ENCODE data around the gene TOE1.

TOE1 gene

GRCh38 chr1:45314266-45314665 lies 25.7 kb upstream of the TOE1 start:
- H3K27ac Mint-ChIP-seq = no peak overlapping the region
- H3K27me3 Mint-ChIP-seq = no peaks in the 10 kb centered on the region
- H3K4me1 Mint-ChIP-seq = no peaks in the 10 kb centered on the region
- no peaks in the 10 kb centered on the region for H3K36me3 Mint-ChIP-seq
- no peak for ATAC-seq (ENCODE audit: low read depth)
- DNase-seq (ENCODE audit: low spot score in 2 of 2) = no peak
- H3K4me3 Mint-ChIP-seq = no peak overlapping the region
- H3K9me3 Mint-ChIP-seq = no peaks in the 10 kb centered on the region

- H3K4me3 Mint-ChIP-seq = no peak overlapping the region
Observed at GRCh38 chr1:45317166-45317565, 22.8 kb upstream of the TOE1 start.

GRCh38 chr1:45319761-45320160 lies 20.2 kb upstream of the TOE1 start:
- no peaks in the 10 kb centered on the region for H3K27me3 Mint-ChIP-seq
- ATAC-seq (ENCODE audit: low read depth) (no peak), DNase-seq (ENCODE audit: low spot score in 2 of 2) (no peak)
- no peak overlapping the region for H3K4me3 Mint-ChIP-seq
- no peak overlapping the region for H3K27ac Mint-ChIP-seq
- no peaks in the 10 kb centered on the region for H3K9me3 Mint-ChIP-seq
- peaks cover 3% of the 10 kb centered on the region for H3K4me1 Mint-ChIP-seq
- no peaks in the 10 kb centered on the region for H3K36me3 Mint-ChIP-seq

More at GRCh38 chr1:45317166-45317565, 22.8 kb upstream of the TOE1 start:
- Mint-ChIP-seq H3K27ac (no peak overlapping the region), H3K9me3 (no peaks in the 10 kb centered on the region), H3K36me3 (no peaks in the 10 kb centered on the region), H3K4me1 (peaks cover 3% of the 10 kb centered on the region), H3K27me3 (no peaks in the 10 kb centered on the region)
- ATAC-seq (ENCODE audit: low read depth) (no peak), DNase-seq (ENCODE audit: low spot score in 2 of 2) (no peak)

- Mint-ChIP-seq H3K27ac (no peak overlapping the region), H3K27me3 (no peaks in the 10 kb centered on the region)
Observed at GRCh38 chr1:45321444-45321843, 18.5 kb upstream of the TOE1 start.

GRCh38 chr1:45322486-45323040 lies 17.4 kb upstream of the TOE1 start:
- no peaks in the 10 kb centered on the region for H3K36me3 Mint-ChIP-seq
- ATAC-seq (ENCODE audit: low read depth) (no peak), DNase-seq (ENCODE audit: low spot score in 2 of 2) (no peak)
- H3K27ac Mint-ChIP-seq = no peak overlapping the region
- H3K4me3 Mint-ChIP-seq = no peak overlapping the region
- H3K27me3 Mint-ChIP-seq = no peaks in the 10 kb centered on the region
- H3K4me1 Mint-ChIP-seq = peaks cover 11% of the 10 kb centered on the region
- H3K9me3 Mint-ChIP-seq = no peaks in the 10 kb centered on the region

More at GRCh38 chr1:45321444-45321843, 18.5 kb upstream of the TOE1 start:
- no peaks in the 10 kb centered on the region for H3K9me3 Mint-ChIP-seq
- H3K36me3 Mint-ChIP-seq = no peaks in the 10 kb centered on the region
- ATAC-seq (ENCODE audit: low read depth) (no peak), DNase-seq (ENCODE audit: low spot score in 2 of 2) (no peak)
- H3K4me3 Mint-ChIP-seq = peak overlapping the region; percentile 24
- H3K4me1 Mint-ChIP-seq = peaks cover 9% of the 10 kb centered on the region

- no peak for DNase-seq (ENCODE audit: low spot score in 2 of 2)
- Mint-ChIP-seq H3K27me3 (no peaks in the 10 kb centered on the region), H3K4me3 (peak overlapping the region; percentile 89), H3K4me1 (peaks cover 20% of the 10 kb centered on the region), H3K27ac (peak overlapping the region; percentile 73), H3K9me3 (no peaks in the 10 kb centered on the region), H3K36me3 (peaks cover 2% of the 10 kb centered on the region)
- ATAC-seq (ENCODE audit: low read depth) = no peak
Observed at GRCh38 chr1:45325851-45326506, 14.0 kb upstream of the TOE1 start.

- Mint-ChIP-seq H3K27me3 (no peaks in the 10 kb centered on the region), H3K9me3 (no peaks in the 10 kb centered on the region), H3K36me3 (peaks cover 2% of the 10 kb centered on the region), H3K27ac (peak within 1 kb of the TSS; percentile 73), H3K4me1 (peaks cover 18% of the 10 kb centered on the region), H3K4me3 (peak within 1 kb of the TSS; percentile 89)
- DNase-seq (ENCODE audit: low spot score in 2 of 2) (peak in 1 of 2 donors; percentile 42), ATAC-seq (ENCODE audit: low read depth) (peak; percentile 82)
Observed at GRCh38 chr1:45326627-45327623, 13.0 kb upstream of the TOE1 start, which contains the start of gene HPDL. Gene HPDL, plus strand, starts transcription at chr1:45326895. Its CDS starts 254 bp downstream, at chr1:45327149.

GRCh38 chr1:45327644-45328515 lies 12.1 kb upstream of the TOE1 start:
- peaks cover 2% of the 10 kb centered on the region for H3K36me3 Mint-ChIP-seq
- H3K27me3 Mint-ChIP-seq = no peaks in the 10 kb centered on the region
- H3K9me3 Mint-ChIP-seq = no peaks in the 10 kb centered on the region
- DNase-seq (ENCODE audit: low spot score in 2 of 2) (no peak), ATAC-seq (ENCODE audit: low read depth) (peak; percentile 6)
- H3K27ac Mint-ChIP-seq = no peak overlapping the region
- peaks cover 18% of the 10 kb centered on the region for H3K4me1 Mint-ChIP-seq
- peak overlapping the region; percentile 72 for H3K4me3 Mint-ChIP-seq

- DNase-seq (ENCODE audit: low spot score in 2 of 2) (no peak), ATAC-seq (ENCODE audit: low read depth) (no peak)
- Mint-ChIP-seq H3K27me3 (no peaks in the 10 kb centered on the region), H3K27ac (no peak overlapping the region), H3K4me3 (no peak overlapping the region), H3K36me3 (peaks cover 4% of the 10 kb centered on the region), H3K4me1 (peaks cover 18% of the 10 kb centered on the region), H3K9me3 (no peaks in the 10 kb centered on the region)
Observed at GRCh38 chr1:45328680-45329079, 11.3 kb upstream of the TOE1 start.

GRCh38 chr1:45329445-45329844 lies 10.5 kb upstream of the TOE1 start:
- Mint-ChIP-seq H3K27ac (no peak overlapping the region), H3K9me3 (no peaks in the 10 kb centered on the region), H3K36me3 (peaks cover 7% of the 10 kb centered on the region), H3K27me3 (no peaks in the 10 kb centered on the region), H3K4me3 (peak overlapping the region; percentile 27), H3K4me1 (peaks cover 22% of the 10 kb centered on the region)
- no peak for ATAC-seq (ENCODE audit: low read depth)
- no peak for DNase-seq (ENCODE audit: low spot score in 2 of 2)

- Mint-ChIP-seq H3K4me3 (no peak overlapping the region), H3K27ac (no peak overlapping the region), H3K4me1 (peaks cover 19% of the 10 kb centered on the region), H3K36me3 (peaks cover 8% of the 10 kb centered on the region), H3K9me3 (no peaks in the 10 kb centered on the region), H3K27me3 (no peaks in the 10 kb centered on the region)
- ATAC-seq (ENCODE audit: low read depth) = no peak
- no peak for DNase-seq (ENCODE audit: low spot score in 2 of 2)
Observed at GRCh38 chr1:45331436-45332345, 8.3 kb upstream of the TOE1 start.

- H3K27me3 Mint-ChIP-seq = no peaks in the 10 kb centered on the region
- H3K27ac Mint-ChIP-seq = no peak overlapping the region
- H3K36me3 Mint-ChIP-seq = peaks cover 8% of the 10 kb centered on the region
- ATAC-seq (ENCODE audit: low read depth) = no peak
- H3K4me1 Mint-ChIP-seq = peaks cover 19% of the 10 kb centered on the region
- no peak for DNase-seq (ENCODE audit: low spot score in 2 of 2)
- no peak overlapping the region for H3K4me3 Mint-ChIP-seq
- no peaks in the 10 kb centered on the region for H3K9me3 Mint-ChIP-seq
Observed at GRCh38 chr1:45332346-45332720, 7.6 kb upstream of the TOE1 start.
